ENCODE data around the gene THSD1.
A peak's percentile ranks its signal among the peaks of the same experiment; 100 is the strongest.

THSD1 gene

DNA sequence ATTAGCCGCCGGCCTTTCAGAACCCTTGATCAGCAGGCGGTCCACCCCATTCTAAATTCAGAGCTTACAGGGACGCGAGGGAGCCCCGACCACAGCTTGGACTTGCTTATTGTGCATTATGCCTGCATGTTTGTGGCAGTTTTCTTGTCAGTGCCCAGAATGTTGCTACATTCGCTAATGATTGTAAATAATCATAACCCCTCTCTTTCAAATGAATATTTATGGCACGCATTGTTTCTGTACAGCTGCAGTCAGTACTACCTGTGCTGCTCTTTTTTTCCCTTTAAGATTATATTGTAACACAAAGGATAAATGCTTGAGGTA is 44.8 kb upstream of the THSD1 start:
- no peak overlapping the region for H3K9ac ChIP-seq (ENCODE audit: insufficient read length, low read depth)
- no peak for DNase-seq (ENCODE audit: low read depth, low spot score)
- H3K4me3 ChIP-seq (ENCODE audit: insufficient read length, low read depth) = no peak overlapping the region

DNA sequence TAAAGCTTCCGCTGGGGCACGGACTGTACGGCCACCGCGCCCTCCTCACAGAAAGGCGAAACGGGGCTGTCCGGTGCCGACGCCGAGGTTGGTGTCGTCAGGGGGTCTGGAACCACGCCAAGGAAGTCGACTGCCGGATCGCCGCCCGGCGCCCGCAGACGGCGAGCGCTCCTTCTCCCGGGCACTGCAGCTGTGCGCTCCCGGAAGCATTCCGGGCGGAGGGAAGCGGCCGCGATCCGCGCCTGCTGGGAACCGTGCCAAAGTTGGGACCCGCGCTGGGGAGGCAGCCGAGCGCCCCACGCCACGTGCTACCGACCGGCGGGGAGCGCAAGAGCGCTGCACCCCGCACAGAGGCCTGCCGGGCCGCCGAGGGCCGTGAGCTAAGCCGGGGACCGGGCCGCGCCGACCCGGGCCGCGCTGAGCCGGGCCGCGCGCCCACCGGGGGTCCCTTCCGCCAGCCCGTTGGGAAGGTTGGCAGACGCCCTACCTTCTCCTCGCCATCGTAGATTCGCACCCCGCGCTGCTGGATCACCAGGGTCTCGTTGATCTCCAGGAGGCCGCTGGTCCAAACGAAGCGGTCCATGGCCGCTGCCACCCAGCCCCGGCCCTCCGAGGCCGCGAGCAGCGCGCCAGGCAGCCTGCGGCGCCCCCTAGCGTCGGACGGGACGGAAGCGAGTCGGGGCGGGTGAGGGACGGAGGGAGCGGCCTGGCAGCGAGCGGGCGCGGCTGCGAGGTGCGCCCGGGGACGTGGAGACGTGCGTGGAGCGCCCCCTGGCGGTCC is 44.2 kb upstream of the THSD1 start, which contains the start of gene VPS36:
VPS36 (minus strand) TSS at position 623 of the 781 bp plus-strand sequence; CDS start at position 583, 40 bp downstream.
- H3K36me3 ChIP-seq (ENCODE audit: insufficient read depth, insufficient read length, low read length) = no peaks in the 10 kb centered on the region
- H3K9me3 ChIP-seq (ENCODE audit: insufficient read depth, low read length) = no peaks in the 10 kb centered on the region
- DNase-seq (ENCODE audit: low read depth, low spot score) = peak; percentile 81
- TF ChIP-seq SUZ12 (IDR thresholded peaks at IDR 0.05; ENCODE audit: extremely low read depth, insufficient read depth, insufficient read length) = no peak
- no peak for TF ChIP-seq YY1 (IDR thresholded peaks at IDR 0.05; ENCODE audit: insufficient read depth, insufficient read length)
- no peak for TF ChIP-seq ZNF274 (IDR thresholded peaks at IDR 0.05; ENCODE audit: low read depth, low read length)
- no peaks in the 10 kb centered on the region for H3K27me3 ChIP-seq (ENCODE audit: insufficient read depth, insufficient read length)
- peak within 1 kb of the TSS; percentile 72 for H3K9ac ChIP-seq (ENCODE audit: insufficient read length, low read depth)
- peak within 1 kb of the TSS; percentile 55 for H3K4me3 ChIP-seq (ENCODE audit: insufficient read length, low read depth)
- no peaks in the 10 kb centered on the region for H3K4me1 ChIP-seq (ENCODE audit: insufficient read depth, insufficient read length)

More for the DNA sequence above, 44.8 kb upstream of the THSD1 start:
- TF ChIP-seq ZNF274 (IDR thresholded peaks at IDR 0.05; ENCODE audit: low read depth, low read length) = no peak
- TF ChIP-seq YY1 (IDR thresholded peaks at IDR 0.05; ENCODE audit: insufficient read depth, insufficient read length) = no peak
- no peak for TF ChIP-seq SUZ12 (IDR thresholded peaks at IDR 0.05; ENCODE audit: extremely low read depth, insufficient read depth, insufficient read length)
- H3K9me3 ChIP-seq (ENCODE audit: insufficient read depth, low read length) = no peaks in the 10 kb centered on the region
- no peaks in the 10 kb centered on the region for H3K36me3 ChIP-seq (ENCODE audit: insufficient read depth, insufficient read length, low read length)
- H3K27me3 ChIP-seq (ENCODE audit: insufficient read depth, insufficient read length) = no peaks in the 10 kb centered on the region
- H3K4me1 ChIP-seq (ENCODE audit: insufficient read depth, insufficient read length) = no peaks in the 10 kb centered on the region

DNA sequence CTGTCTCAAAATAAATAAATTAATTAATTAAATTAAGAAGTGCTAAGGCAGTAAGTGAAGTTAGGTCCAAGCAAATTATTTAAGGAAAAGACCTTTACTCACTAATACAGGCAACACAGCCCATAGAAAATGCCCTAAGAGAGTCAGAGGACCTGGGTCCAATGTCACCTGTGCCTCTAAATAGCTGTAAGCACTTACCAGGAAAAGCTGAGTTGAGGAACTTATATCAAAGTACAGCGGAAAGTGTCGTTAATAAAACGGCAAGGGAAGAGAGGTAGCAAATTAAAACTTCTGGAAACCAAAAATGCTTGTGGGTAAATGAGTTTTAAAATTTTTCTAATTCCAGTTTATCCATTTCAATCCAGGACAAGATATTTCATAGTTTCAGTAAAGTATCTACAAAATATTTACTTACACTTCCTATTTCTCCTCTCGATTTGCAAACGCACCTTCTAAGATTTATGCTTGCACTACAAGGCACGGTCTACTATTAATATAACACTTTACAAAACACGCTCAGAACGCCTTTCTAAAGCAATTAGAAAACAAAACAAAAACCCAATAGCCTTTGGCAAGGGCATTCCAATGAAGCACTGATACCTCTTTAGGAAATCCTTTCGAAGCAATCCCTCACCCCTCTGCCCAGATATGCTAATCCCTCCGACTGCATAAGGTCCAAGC is 43.5 kb upstream of the THSD1 start:
- no peaks in the 10 kb centered on the region for H3K36me3 ChIP-seq (ENCODE audit: insufficient read depth, insufficient read length, low read length)
- H3K9ac ChIP-seq (ENCODE audit: insufficient read length, low read depth) = peak overlapping the region; percentile 72
- no peaks in the 10 kb centered on the region for H3K27me3 ChIP-seq (ENCODE audit: insufficient read depth, insufficient read length)
- no peaks in the 10 kb centered on the region for H3K4me1 ChIP-seq (ENCODE audit: insufficient read depth, insufficient read length)
- peak overlapping the region; percentile 55 for H3K4me3 ChIP-seq (ENCODE audit: insufficient read length, low read depth)
- no peaks in the 10 kb centered on the region for H3K9me3 ChIP-seq (ENCODE audit: insufficient read depth, low read length)
- TF ChIP-seq SUZ12 (IDR thresholded peaks at IDR 0.05; ENCODE audit: extremely low read depth, insufficient read depth, insufficient read length) (no peak), ZNF274 (IDR thresholded peaks at IDR 0.05; ENCODE audit: low read depth, low read length) (no peak), YY1 (IDR thresholded peaks at IDR 0.05; ENCODE audit: insufficient read depth, insufficient read length) (no peak)
- DNase-seq (ENCODE audit: low read depth, low spot score) = no peak

DNA sequence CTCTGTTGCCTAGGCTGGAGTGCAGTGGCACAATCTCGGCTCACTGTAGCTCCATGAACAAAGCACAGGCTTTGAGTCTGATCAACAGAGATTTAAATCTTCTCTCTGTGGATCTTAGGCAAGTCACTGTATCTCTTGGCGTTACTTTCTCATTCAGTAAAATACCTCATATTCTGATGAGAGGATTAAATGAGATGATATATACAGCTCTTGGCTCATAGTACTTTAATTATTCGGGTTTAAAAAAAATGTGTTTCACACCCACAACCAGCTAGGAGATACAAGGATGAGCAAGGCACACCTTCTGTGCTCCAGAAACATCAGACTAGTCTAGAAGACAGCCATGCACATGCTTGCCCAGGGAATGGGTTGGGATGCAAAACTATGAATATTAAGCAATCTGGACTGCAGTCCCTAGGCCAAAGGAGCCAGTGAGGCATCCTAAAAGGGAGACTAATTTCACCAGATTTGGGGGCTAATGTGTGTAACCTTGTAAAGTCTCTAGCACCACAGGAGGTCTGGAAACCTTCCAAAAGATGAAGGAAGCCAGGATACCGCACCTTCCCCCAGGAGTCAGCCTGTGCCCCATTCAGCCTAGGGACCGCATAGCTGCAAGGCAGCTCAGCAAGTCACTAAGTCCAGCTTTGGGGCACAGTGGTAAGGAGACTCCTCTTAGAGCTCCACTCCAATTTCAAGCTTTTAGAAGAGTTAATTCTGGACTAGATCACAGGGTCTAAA is 42.0 kb upstream of the THSD1 start:
- H3K36me3 ChIP-seq (ENCODE audit: insufficient read depth, insufficient read length, low read length) = no peaks in the 10 kb centered on the region
- no peaks in the 10 kb centered on the region for H3K4me1 ChIP-seq (ENCODE audit: insufficient read depth, insufficient read length)
- H3K4me3 ChIP-seq (ENCODE audit: insufficient read length, low read depth) = no peak overlapping the region
- no peak overlapping the region for H3K9ac ChIP-seq (ENCODE audit: insufficient read length, low read depth)
- no peak for TF ChIP-seq ZNF274 (IDR thresholded peaks at IDR 0.05; ENCODE audit: low read depth, low read length)
- no peak for TF ChIP-seq SUZ12 (IDR thresholded peaks at IDR 0.05; ENCODE audit: extremely low read depth, insufficient read depth, insufficient read length)
- TF ChIP-seq YY1 (IDR thresholded peaks at IDR 0.05; ENCODE audit: insufficient read depth, insufficient read length) = no peak
- DNase-seq (ENCODE audit: low read depth, low spot score) = no peak
- no peaks in the 10 kb centered on the region for H3K9me3 ChIP-seq (ENCODE audit: insufficient read depth, low read length)
- no peaks in the 10 kb centered on the region for H3K27me3 ChIP-seq (ENCODE audit: insufficient read depth, insufficient read length)

DNA sequence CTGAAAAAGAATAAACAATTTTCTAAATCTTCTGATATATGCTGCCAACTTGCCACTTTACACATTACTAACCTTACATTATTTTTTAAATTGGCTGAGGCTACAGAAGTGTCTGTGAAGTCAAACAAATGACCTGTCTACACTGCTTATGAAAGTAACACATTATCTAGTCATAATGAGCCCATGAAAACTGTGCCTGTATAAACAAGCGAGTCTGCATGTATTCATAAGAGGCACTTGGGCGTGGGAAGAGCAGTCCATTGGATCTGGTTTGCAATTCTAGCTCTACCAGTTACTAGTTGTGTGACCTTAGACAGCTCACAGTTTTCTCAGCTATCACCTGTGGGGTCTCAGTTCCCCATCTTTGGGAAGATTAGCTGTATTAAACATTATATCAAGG is 41.4 kb upstream of the THSD1 start:
- no peaks in the 10 kb centered on the region for H3K27me3 ChIP-seq (ENCODE audit: insufficient read depth, insufficient read length)
- no peak overlapping the region for H3K9ac ChIP-seq (ENCODE audit: insufficient read length, low read depth)
- H3K9me3 ChIP-seq (ENCODE audit: insufficient read depth, low read length) = no peaks in the 10 kb centered on the region
- H3K36me3 ChIP-seq (ENCODE audit: insufficient read depth, insufficient read length, low read length) = no peaks in the 10 kb centered on the region
- H3K4me3 ChIP-seq (ENCODE audit: insufficient read length, low read depth) = no peak overlapping the region
- TF ChIP-seq YY1 (IDR thresholded peaks at IDR 0.05; ENCODE audit: insufficient read depth, insufficient read length) = no peak
- TF ChIP-seq SUZ12 (IDR thresholded peaks at IDR 0.05; ENCODE audit: extremely low read depth, insufficient read depth, insufficient read length) = no peak
- TF ChIP-seq ZNF274 (IDR thresholded peaks at IDR 0.05; ENCODE audit: low read depth, low read length) = no peak
- H3K4me1 ChIP-seq (ENCODE audit: insufficient read depth, insufficient read length) = no peaks in the 10 kb centered on the region
- no peak for DNase-seq (ENCODE audit: low read depth, low spot score)

DNA sequence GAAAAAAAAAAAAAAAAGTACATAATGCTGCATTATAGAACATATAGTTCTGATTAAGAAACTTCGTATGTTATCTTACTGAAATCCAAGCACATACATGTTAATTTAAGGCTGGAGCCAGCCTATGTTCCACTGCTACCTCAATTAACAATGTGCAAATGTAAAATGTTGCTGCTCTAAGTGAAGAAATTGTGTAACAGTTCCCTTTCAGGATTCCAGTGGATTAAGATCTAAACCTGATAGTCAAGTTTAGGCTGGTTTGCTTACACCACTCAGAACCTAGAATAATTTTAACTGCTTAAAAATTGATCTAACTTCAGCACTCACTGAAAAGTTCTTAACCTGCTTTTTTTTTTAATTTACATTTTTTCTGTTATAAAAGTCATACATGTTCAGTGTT is 40.3 kb upstream of the THSD1 start:
- Histone ChIP-seq H3K4me3 (ENCODE audit: insufficient read length, low read depth) (no peak overlapping the region), H3K36me3 (ENCODE audit: insufficient read depth, insufficient read length, low read length) (no peaks in the 10 kb centered on the region), H3K9me3 (ENCODE audit: insufficient read depth, low read length) (no peaks in the 10 kb centered on the region), H3K9ac (ENCODE audit: insufficient read length, low read depth) (no peak overlapping the region), H3K27me3 (ENCODE audit: insufficient read depth, insufficient read length) (no peaks in the 10 kb centered on the region), H3K4me1 (ENCODE audit: insufficient read depth, insufficient read length) (no peaks in the 10 kb centered on the region)
- DNase-seq (ENCODE audit: low read depth, low spot score) = no peak
- no peak for TF ChIP-seq YY1 (IDR thresholded peaks at IDR 0.05; ENCODE audit: insufficient read depth, insufficient read length)
- TF ChIP-seq ZNF274 (IDR thresholded peaks at IDR 0.05; ENCODE audit: low read depth, low read length) = no peak
- TF ChIP-seq SUZ12 (IDR thresholded peaks at IDR 0.05; ENCODE audit: extremely low read depth, insufficient read depth, insufficient read length) = no peak

DNA sequence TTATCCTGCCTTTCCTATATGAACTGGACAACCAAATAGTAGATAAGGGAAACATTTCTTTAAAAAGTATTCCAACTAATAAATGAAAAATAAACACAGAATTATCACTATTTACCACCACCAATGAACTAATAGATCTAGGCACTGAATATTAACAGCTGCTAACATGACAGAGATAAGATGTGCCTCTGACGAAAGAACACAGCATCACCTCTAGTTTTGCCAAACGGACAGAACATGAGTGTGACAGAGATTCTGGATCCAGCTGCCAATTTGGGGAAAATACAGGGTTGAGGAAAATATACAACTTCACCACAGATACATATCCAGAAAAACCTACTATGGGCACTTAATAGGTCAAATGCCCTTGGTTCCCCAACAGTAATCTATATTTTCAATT is 26.5 kb upstream of the THSD1 start:
- no peak for DNase-seq (ENCODE audit: low read depth, low spot score)
- Histone ChIP-seq H3K4me1 (ENCODE audit: insufficient read depth, insufficient read length) (no peaks in the 10 kb centered on the region), H3K9ac (ENCODE audit: insufficient read length, low read depth) (no peak overlapping the region), H3K36me3 (ENCODE audit: insufficient read depth, insufficient read length, low read length) (peaks cover 3% of the 10 kb centered on the region), H3K27me3 (ENCODE audit: insufficient read depth, insufficient read length) (no peaks in the 10 kb centered on the region), H3K9me3 (ENCODE audit: insufficient read depth, low read length) (no peaks in the 10 kb centered on the region), H3K4me3 (ENCODE audit: insufficient read length, low read depth) (no peak overlapping the region)
- TF ChIP-seq ZNF274 (IDR thresholded peaks at IDR 0.05; ENCODE audit: low read depth, low read length) = no peak
- no peak for TF ChIP-seq YY1 (IDR thresholded peaks at IDR 0.05; ENCODE audit: insufficient read depth, insufficient read length)
- no peak for TF ChIP-seq SUZ12 (IDR thresholded peaks at IDR 0.05; ENCODE audit: extremely low read depth, insufficient read depth, insufficient read length)

Data from NT2/D1 (cell line).